IMR-90 (cell line): ENCODE data around the gene SCARF2. TPM values are rescaled to one million over a fixed set of nuclear protein-coding genes. Genes with fewer than 3 reads are reported as not detected.

Experiments
- ATAC-seq: fragments of 200-7000 bp; cut with Tn5 transposase; 2 replicates; pipeline ENCODE4 v1.9.1; 2020; ENCODE audit warnings: low read depth, mild to moderate bottlenecking, moderate library complexity
- BruUV-seq: library from RNA; stranded (reverse); fragments of 400-500 nt; replicated peaks from 2 replicates; lab custom pipeline; 2021; lab: Mats Ljungman, UMichigan
- CTCF ChIA-PET: fragments of 300-600 bp; formaldehyde crosslinking; extraction: SDS; loops from one replicate; lab custom pipeline; 2021; ENCODE audit warnings: antibody characterized with exemption; lab: Yijun Ruan, JAX
- POLR2A ChIA-PET: fragments of 300-600 bp; sonication (Branson Sonifier 250); formaldehyde crosslinking; loops from one replicate; lab custom pipeline; 2022; ENCODE audit warnings: antibody characterized with exemption; ENCODE audit not compliant: unreplicated experiment; lab: Charles Lee
- DNase-seq: peaks from one replicate; pipeline ENCODE4 v3.0.0; 2013
- H2AFZ ChIP-seq: replicated peaks from 2 replicates; pipeline ENCODE3; 2013; ENCODE audit warnings: low read length, mild to moderate bottlenecking; ENCODE audit not compliant: poor library complexity
- H2AK5ac ChIP-seq: 2 replicates; pipeline ENCODE4 v1.6.1; 2013; ENCODE audit warnings: low read depth, low read length, inconsistent platforms
- H2AK9ac ChIP-seq: replicated peaks from 2 replicates; pipeline ENCODE3; 2013; ENCODE audit warnings: mild to moderate bottlenecking, low read depth, low read length, moderate library complexity; ENCODE audit not compliant: poor library complexity
- H2BK120ac ChIP-seq: 2 replicates; pipeline ENCODE4 v1.6.1; 2013; ENCODE audit warnings: low read depth, low read length, inconsistent platforms
- H2BK15ac ChIP-seq: 3 replicates; pipeline ENCODE4 v1.6.1; 2013; ENCODE audit warnings: low read depth, low read length, inconsistent platforms
- H2BK20ac ChIP-seq: 2 replicates; pipeline ENCODE4 v1.6.1; 2013; ENCODE audit warnings: low read depth, mild to moderate bottlenecking, inconsistent platforms, low read length, moderate library complexity
- H2BK5ac ChIP-seq: 2 replicates; pipeline ENCODE4 v1.6.1; 2013; ENCODE audit warnings: mild to moderate bottlenecking, low read depth, low read length, inconsistent platforms; ENCODE audit not compliant: poor library complexity, severe bottlenecking
- H3K14ac ChIP-seq: replicated peaks from 2 replicates; pipeline ENCODE4 v1.6.1; 2013; ENCODE audit warnings: low read depth, low read length, inconsistent platforms
- H3K18ac ChIP-seq: 2 replicates; pipeline ENCODE4 v1.6.1; 2013; ENCODE audit warnings: low read depth, low read length, control low read depth
- H3K23ac ChIP-seq: 2 replicates; pipeline ENCODE4 v1.6.1; 2013; ENCODE audit warnings: low read depth, low read length, inconsistent platforms
- H3K27ac ChIP-seq: 2 replicates; pipeline ENCODE4 v1.5.1; 2013; ENCODE audit warnings: mild to moderate bottlenecking, control low read depth, low read length; ENCODE audit not compliant: insufficient read depth
- H3K27me3 ChIP-seq: 2 replicates; pipeline ENCODE4 v1.6.1; 2013; ENCODE audit warnings: low read length; ENCODE audit not compliant: control insufficient read depth, insufficient read depth
- H3K36me3 ChIP-seq: 2 replicates; pipeline ENCODE4 v1.6.1; 2013; ENCODE audit warnings: low read length, mixed read lengths; ENCODE audit not compliant: control insufficient read depth, insufficient read depth
- H3K4ac ChIP-seq: 2 replicates; pipeline ENCODE4 v1.6.1; 2013; ENCODE audit warnings: low read depth, low read length, inconsistent platforms
- H3K4me1 ChIP-seq: 2 replicates; pipeline ENCODE4 v1.6.1; 2013; ENCODE audit warnings: low read length, mixed read lengths; ENCODE audit not compliant: control insufficient read depth, insufficient read depth
- H3K4me2 ChIP-seq: 2 replicates; pipeline ENCODE4 v1.6.1; 2013; ENCODE audit warnings: low read depth, mild to moderate bottlenecking, control low read depth, low read length, moderate library complexity
- H3K4me3 ChIP-seq: 2 replicates; pipeline ENCODE4 v1.5.1; 2013; ENCODE audit warnings: low read depth, mild to moderate bottlenecking, control low read depth, low read length, moderate library complexity; ENCODE audit not compliant: insufficient read depth
- H3K56ac ChIP-seq: 2 replicates; pipeline ENCODE4 v1.6.1; 2013; ENCODE audit warnings: low read length, inconsistent platforms; ENCODE audit not compliant: insufficient read depth; ENCODE audit errors: extremely low read depth
- H3K79me1 ChIP-seq, 2 experiments: 2 replicates each; pipeline ENCODE4 v1.6.1; 2013; ENCODE audit warnings: low read length in 2 of 2, inconsistent platforms in 1 of 2, low read depth in 1 of 2
- H3K9ac ChIP-seq: 2 replicates; pipeline ENCODE4 v1.6.1; 2013; ENCODE audit warnings: low read depth, low read length, control low read depth
- H3K9me1 ChIP-seq: 2 replicates; pipeline ENCODE4 v1.6.1; 2013; ENCODE audit warnings: low read length, inconsistent platforms; ENCODE audit not compliant: insufficient read depth
- H3K9me3 ChIP-seq: 2 replicates; pipeline ENCODE4 v1.6.1; 2013; ENCODE audit warnings: low read length; ENCODE audit not compliant: control insufficient read depth, insufficient read depth
- H4K20me1 ChIP-seq: 2 replicates; pipeline ENCODE4 v1.6.1; 2013; ENCODE audit warnings: low read length, inconsistent platforms; ENCODE audit not compliant: insufficient read depth
- H4K5ac ChIP-seq: 2 replicates; pipeline ENCODE4 v1.6.1; 2013; ENCODE audit warnings: mild to moderate bottlenecking, low read depth, low read length, control low read depth
- H4K8ac ChIP-seq, 2 experiments: 2 replicates each; pipeline ENCODE4 v1.6.1; 2013; ENCODE audit warnings: low read depth in 2 of 2, low read length in 2 of 2, control low read depth in 1 of 2, inconsistent platforms in 1 of 2
- H4K91ac ChIP-seq: 2 replicates; pipeline ENCODE4 v1.6.1; 2013; ENCODE audit warnings: low read depth, low read length, inconsistent platforms; ENCODE audit not compliant: insufficient read depth
- BHLHE40 ChIP-seq: fragments of 150-350 bp; IDR thresholded peaks from 2 replicates; pipeline ENCODE4 v1.6.1; 2016; ENCODE audit warnings: mild to moderate bottlenecking, low read depth, low read length
- CHD1 ChIP-seq: IDR thresholded peaks from 2 replicates; pipeline ENCODE4 v1.6.1; 2012; ENCODE audit warnings: low read depth, low read length, improper control_type of control experiment
- FOS ChIP-seq: fragments of 150-350 bp; IDR thresholded peaks from 2 replicates; pipeline ENCODE4 v1.6.1; 2016; ENCODE audit warnings: low read depth, low read length
- MAFK ChIP-seq: IDR thresholded peaks from 2 replicates; pipeline ENCODE4 v1.6.1; 2012; ENCODE audit warnings: low read depth, low read length, improper control_type of control experiment
- MAZ ChIP-seq: IDR thresholded peaks from 2 replicates; pipeline ENCODE4 v1.6.1; 2012; ENCODE audit warnings: low read depth, mild to moderate bottlenecking, low read length, improper control_type of control experiment, moderate library complexity, borderline replicate concordance
- MXI1 ChIP-seq: IDR thresholded peaks from 2 replicates; pipeline ENCODE4 v1.6.1; 2012; ENCODE audit warnings: low read depth, mild to moderate bottlenecking, low read length, moderate library complexity, borderline replicate concordance
- NFE2L2 ChIP-seq: fragments of 150-350 bp; IDR thresholded peaks from 2 replicates; pipeline ENCODE4 v1.6.1; 2016; ENCODE audit warnings: low read depth, mild to moderate bottlenecking, low read length
- POLR2A ChIP-seq: IDR thresholded peaks from 2 replicates; pipeline ENCODE4 v1.6.1; 2012; ENCODE audit warnings: mild to moderate bottlenecking, low read depth, low read length
- RAD21 ChIP-seq: IDR thresholded peaks from 2 replicates; pipeline ENCODE4 v1.6.1; 2012; ENCODE audit warnings: low read length, improper control_type of control experiment
- RFX5 ChIP-seq: IDR thresholded peaks from 2 replicates; pipeline ENCODE4 v1.8.0; 2012; ENCODE audit warnings: low read depth, mild to moderate bottlenecking, low read length, moderate library complexity
- SMC3 ChIP-seq: fragments of 150-350 bp; IDR thresholded peaks from 2 replicates; pipeline ENCODE4 v1.6.1; 2016; ENCODE audit warnings: low read depth, mild to moderate bottlenecking, antibody characterized with exemption, low read length, moderate library complexity
- WGBS, 2 experiments: methylation state at CpG; one replicate each; pipeline versions ENCODE4 v1.1.5 to v1.1.7; 2013; ENCODE audit warnings: missing lambda C conversion rate in 2 of 2; ENCODE audit not compliant: insufficient read length in 1 of 2; ENCODE audit errors: extremely low coverage in 2 of 2; 5-methylcytosine and 5-hydroxymethylcytosine counted together
- dilution Hi-C: fragments of 300-500 bp; cut with HindIII; formaldehyde crosslinking; loops from one replicate; pipeline ENCODE4 v1.14.3; 2018; ENCODE audit warnings: low sequenced_read_pairs; ENCODE audit not compliant: unreplicated experiment
- in situ Hi-C: fragments of 300-500 bp; cut with MboI; formaldehyde crosslinking; loops from 3 replicates; pipeline ENCODE4 v1.14.3; 2019; ENCODE audit warnings: low sequenced_read_pairs, inconsistent platforms, mixed read lengths
- intact Hi-C: fragments of 100-400 bp; cut with micrococcal nuclease; formaldehyde crosslinking; loops from 2 replicates; pipeline ENCODE4 v1.10.0; 2022
- polyA plus RNA-seq, 3 experiments: library from polyadenylated mRNA; depleted of rRNA; stranded (reverse); fragments of >200 nt; gene quantifications; 2 replicates each; pipeline ENCODE4 v1.2.3, GENCODE V29; 2012; ENCODE audit warnings: low replicate concordance in 1 of 3
- total RNA-seq: library from RNA; depleted of rRNA; stranded (reverse); fragments of >200 nt; gene quantifications from 2 replicates; pipeline ENCODE4 v1.2.3, GENCODE V29; 2012
- TF ChIP-seq, protein P1 (sequence below): fragments of 150-350 bp; IDR thresholded peaks from 2 replicates; pipeline ENCODE4 v1.6.1; 2016; ENCODE audit warnings: low read depth, mild to moderate bottlenecking, low read length, moderate library complexity, borderline replicate concordance
- TF ChIP-seq, protein P2 (sequence below): fragments of 150-350 bp; IDR thresholded peaks from 2 replicates; pipeline ENCODE4 v1.6.1; 2017; ENCODE audit warnings: mild to moderate bottlenecking, antibody characterized with exemption, low read length, low read depth
- TF ChIP-seq, protein P3 (sequence below): conservative IDR thresholded peaks from 2 replicates; pipeline ENCODE4 v1.5.1; 2012; ENCODE audit warnings: mild to moderate bottlenecking, low read depth, low read length, improper control_type of control experiment

Gene SCARF2
- total and polyA plus RNA-seq, 2 of the 4 experiments (the other 2 are of a cell fraction): 3.4 to 37.0 TPM

DNA sequence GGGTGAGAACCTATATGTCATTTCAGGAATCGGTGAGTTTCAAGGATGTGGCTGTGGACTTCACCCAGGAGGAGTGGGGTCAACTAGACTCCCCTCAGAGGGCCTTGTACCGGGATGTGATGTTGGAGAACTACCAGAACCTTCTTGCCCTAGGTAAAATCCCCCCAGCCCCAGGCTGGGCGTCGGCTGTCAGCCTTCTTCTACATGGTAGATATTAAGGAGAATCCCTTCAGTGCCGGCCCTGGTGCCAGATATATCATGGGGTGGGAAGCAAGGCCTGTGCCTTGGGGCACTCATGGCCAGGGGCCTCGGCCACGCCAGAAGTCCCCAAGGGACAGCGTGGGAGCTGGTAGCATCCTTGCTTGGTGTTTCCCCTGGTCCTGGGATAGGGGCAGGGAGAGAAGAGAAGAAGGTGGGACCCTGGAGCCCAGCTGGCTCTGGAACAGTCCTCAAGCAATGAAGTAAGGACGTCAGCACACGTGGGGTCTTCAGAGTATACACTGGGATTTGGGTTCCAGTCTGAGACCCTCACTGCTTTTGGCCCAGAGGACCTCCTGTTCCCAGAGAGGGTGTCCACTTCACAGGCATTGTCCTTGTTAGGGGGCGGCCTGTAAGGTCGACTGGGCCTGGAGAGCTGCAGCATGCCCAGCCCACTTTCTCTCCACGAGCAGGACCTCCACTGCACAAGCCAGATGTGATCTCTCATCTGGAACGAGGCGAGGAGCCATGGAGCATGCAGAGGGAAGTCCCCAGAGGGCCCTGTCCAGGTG, 36.8 kb downstream of the SCARF2 start:
- ATAC-seq: no peak
- WGBS, 2 experiments: 91% methylated on average over 10 of the region's 15 CpGs; no CpG with 5 or more reads in 1 of the 2 experiments
- no peak for DNase-seq
- H3K4me2 ChIP-seq: no peak overlapping the region
- H2AFZ ChIP-seq: peak overlapping the region; percentile 33
- CTCF ChIA-PET: no interaction called here
- no peak overlapping the region for H3K9ac ChIP-seq
- H3K56ac ChIP-seq: no peak overlapping the region
- H2AK9ac ChIP-seq: no peak overlapping the region
- POLR2A ChIA-PET: interaction anchor here (0.5 kb wide), 1 partner anchor 524 kb away, joined by 3 read pairs; no protein-coding TSS in a partner anchor
- TF ChIP-seq NFE2L2 (no peak), MAZ (no peak), MXI1 (no peak), MAFK (no peak), CHD1 (no peak), BHLHE40 (no peak), RAD21 (no peak), RFX5 (no peak), POLR2A (no peak), SMC3 (no peak), FOS (no peak)
- TF ChIP-seq, protein P1, sequence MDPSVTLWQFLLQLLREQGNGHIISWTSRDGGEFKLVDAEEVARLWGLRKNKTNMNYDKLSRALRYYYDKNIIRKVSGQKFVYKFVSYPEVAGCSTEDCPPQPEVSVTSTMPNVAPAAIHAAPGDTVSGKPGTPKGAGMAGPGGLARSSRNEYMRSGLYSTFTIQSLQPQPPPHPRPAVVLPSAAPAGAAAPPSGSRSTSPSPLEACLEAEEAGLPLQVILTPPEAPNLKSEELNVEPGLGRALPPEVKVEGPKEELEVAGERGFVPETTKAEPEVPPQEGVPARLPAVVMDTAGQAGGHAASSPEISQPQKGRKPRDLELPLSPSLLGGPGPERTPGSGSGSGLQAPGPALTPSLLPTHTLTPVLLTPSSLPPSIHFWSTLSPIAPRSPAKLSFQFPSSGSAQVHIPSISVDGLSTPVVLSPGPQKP: no peak
- TF ChIP-seq, protein P2, sequence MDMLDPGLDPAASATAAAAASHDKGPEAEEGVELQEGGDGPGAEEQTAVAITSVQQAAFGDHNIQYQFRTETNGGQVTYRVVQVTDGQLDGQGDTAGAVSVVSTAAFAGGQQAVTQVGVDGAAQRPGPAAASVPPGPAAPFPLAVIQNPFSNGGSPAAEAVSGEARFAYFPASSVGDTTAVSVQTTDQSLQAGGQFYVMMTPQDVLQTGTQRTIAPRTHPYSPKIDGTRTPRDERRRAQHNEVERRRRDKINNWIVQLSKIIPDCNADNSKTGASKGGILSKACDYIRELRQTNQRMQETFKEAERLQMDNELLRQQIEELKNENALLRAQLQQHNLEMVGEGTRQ: no peak
- TF ChIP-seq, protein P3, sequence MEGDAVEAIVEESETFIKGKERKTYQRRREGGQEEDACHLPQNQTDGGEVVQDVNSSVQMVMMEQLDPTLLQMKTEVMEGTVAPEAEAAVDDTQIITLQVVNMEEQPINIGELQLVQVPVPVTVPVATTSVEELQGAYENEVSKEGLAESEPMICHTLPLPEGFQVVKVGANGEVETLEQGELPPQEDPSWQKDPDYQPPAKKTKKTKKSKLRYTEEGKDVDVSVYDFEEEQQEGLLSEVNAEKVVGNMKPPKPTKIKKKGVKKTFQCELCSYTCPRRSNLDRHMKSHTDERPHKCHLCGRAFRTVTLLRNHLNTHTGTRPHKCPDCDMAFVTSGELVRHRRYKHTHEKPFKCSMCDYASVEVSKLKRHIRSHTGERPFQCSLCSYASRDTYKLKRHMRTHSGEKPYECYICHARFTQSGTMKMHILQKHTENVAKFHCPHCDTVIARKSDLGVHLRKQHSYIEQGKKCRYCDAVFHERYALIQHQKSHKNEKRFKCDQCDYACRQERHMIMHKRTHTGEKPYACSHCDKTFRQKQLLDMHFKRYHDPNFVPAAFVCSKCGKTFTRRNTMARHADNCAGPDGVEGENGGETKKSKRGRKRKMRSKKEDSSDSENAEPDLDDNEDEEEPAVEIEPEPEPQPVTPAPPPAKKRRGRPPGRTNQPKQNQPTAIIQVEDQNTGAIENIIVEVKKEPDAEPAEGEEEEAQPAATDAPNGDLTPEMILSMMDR: no peak
- H3K27me3 ChIP-seq: no peaks in the 10 kb centered on the region
- H3K4ac ChIP-seq: no peak overlapping the region
- H3K18ac ChIP-seq: no peak overlapping the region
- peaks cover 24 to 35% of the 10 kb centered on the region in 2 experiments for H3K79me1 ChIP-seq
- no peak overlapping the region for H2BK15ac ChIP-seq
- H3K27ac ChIP-seq: no peak overlapping the region
- no peak overlapping the region for H2BK20ac ChIP-seq
- H2BK5ac ChIP-seq: no peak overlapping the region
- H3K14ac ChIP-seq: no peak overlapping the region
- no peak overlapping the region for H4K5ac ChIP-seq
- H2AK5ac ChIP-seq: no peak overlapping the region
- dilution Hi-C loops: no loop called here
- H3K9me1 ChIP-seq: peaks cover 19% of the 10 kb centered on the region
- no peak overlapping the region for H3K23ac ChIP-seq
- BruUV-seq: no TSS peak
- peaks cover 32% of the 10 kb centered on the region for H3K36me3 ChIP-seq
- no peaks in the 10 kb centered on the region for H3K9me3 ChIP-seq
- H2BK120ac ChIP-seq: no peak overlapping the region
- no peak overlapping the region for H3K4me3 ChIP-seq
- H4K91ac ChIP-seq: no peak overlapping the region
- in situ Hi-C loops: no loop called here
- intact Hi-C loops: no loop called here
- H4K8ac ChIP-seq: no peak overlapping the region
- peaks cover 4% of the 10 kb centered on the region; the same call in 1 of the 2 replicates for H4K20me1 ChIP-seq
- peaks cover under 1% of the 10 kb centered on the region; the same call in 1 of the 2 replicates for H3K4me1 ChIP-seq
